Neural progenitor cell (in vitro differentiated cells): ENCODE measurements around the gene CAVIN4. TPM values are rescaled to one million over a fixed set of nuclear protein-coding genes. Genes with fewer than 3 reads are reported as not detected.

Source experiments
- DNase-seq: peaks from one replicate; pipeline ENCODE4 v3.0.0-alpha.2; 2016; ENCODE audit warnings: low spot score
- H2AFZ ChIP-seq: fragments of 200-600 bp; sonication (generic); replicated peaks from 2 replicates; pipeline ENCODE4 v1.6.1; 2016; ENCODE audit warnings: antibody characterized with exemption
- H3F3A ChIP-seq: fragments of 200-600 bp; sonication (generic); 2 replicates; pipeline ENCODE4 v1.6.1; 2016; ENCODE audit warnings: antibody characterized with exemption, low read depth
- H3K27ac ChIP-seq: fragments of 200-600 bp; sonication (generic); 2 replicates; pipeline ENCODE4 v1.5.1; 2016; ENCODE audit warnings: mild to moderate bottlenecking
- H3K27me3 ChIP-seq: fragments of 200-600 bp; sonication (generic); 2 replicates; pipeline ENCODE4 v1.6.1; 2016; ENCODE audit warnings: mild to moderate bottlenecking, moderate library complexity
- H3K36me3 ChIP-seq: fragments of 200-600 bp; sonication (generic); 2 replicates; pipeline ENCODE4 v1.5.1; 2016
- H3K4me1 ChIP-seq: fragments of 200-600 bp; sonication (generic); 2 replicates; pipeline ENCODE4 v1.6.1; 2016; ENCODE audit warnings: mixed run types
- H3K4me2 ChIP-seq: fragments of 200-600 bp; sonication (generic); 2 replicates; pipeline ENCODE4 v1.6.1; 2016
- H3K4me3 ChIP-seq: fragments of 200-600 bp; sonication (generic); 2 replicates; pipeline ENCODE4 v1.5.1; 2016
- H3K79me2 ChIP-seq: fragments of 200-600 bp; sonication (generic); 2 replicates; pipeline ENCODE4 v1.6.1; 2016; ENCODE audit warnings: low read depth
- H3K9ac ChIP-seq: fragments of 200-600 bp; sonication (generic); 2 replicates; pipeline ENCODE4 v1.6.1; 2016
- H3K9me3 ChIP-seq: fragments of 200-600 bp; sonication (generic); 2 replicates; pipeline ENCODE4 v1.5.1; 2016; ENCODE audit warnings: low read depth
- H4K20me1 ChIP-seq: fragments of 200-600 bp; sonication (generic); 2 replicates; pipeline ENCODE4 v1.6.1; 2016; ENCODE audit warnings: low read depth
- H3K27ac Mint-ChIP-seq: 3 replicates; pipeline ENCODE4 v1.8.0; 2021; ENCODE audit warnings: mixed read lengths
- H3K27me3 Mint-ChIP-seq: 2 replicates; pipeline ENCODE4 v1.8.0; 2022; ENCODE audit warnings: low read depth, mild to moderate bottlenecking, inconsistent platforms, moderate library complexity, mixed read lengths; ENCODE audit not compliant: insufficient read depth
- H3K36me3 Mint-ChIP-seq: 3 replicates; pipeline ENCODE4 v1.8.0; 2021; ENCODE audit warnings: mixed read lengths
- H3K4me1 Mint-ChIP-seq: 3 replicates; pipeline ENCODE4 v1.8.0; 2021; ENCODE audit warnings: mixed read lengths
- H3K4me3 Mint-ChIP-seq: 3 replicates; pipeline ENCODE4 v1.8.0; 2021; ENCODE audit warnings: mild to moderate bottlenecking, moderate library complexity, mixed read lengths
- H3K9me3 Mint-ChIP-seq: 3 replicates; pipeline ENCODE4 v1.8.0; 2020; ENCODE audit warnings: mixed read lengths
- EZH2 ChIP-seq: fragments of 200-600 bp; sonication (generic); IDR thresholded peaks from 2 replicates; pipeline ENCODE4 v1.6.1; 2017; ENCODE audit warnings: antibody characterized with exemption, mild to moderate bottlenecking, moderate library complexity
- EZH2phosphoT487 ChIP-seq: fragments of 200-600 bp; sonication (generic); IDR thresholded peaks from 2 replicates; pipeline ENCODE4 v1.6.1; 2017; ENCODE audit warnings: antibody characterized with exemption
- total RNA-seq: library from RNA; depleted of rRNA; stranded (reverse); fragments of >200 nt; gene quantifications from 2 replicates; pipeline ENCODE4 v1.2.3, GENCODE V29; 2015; ENCODE audit warnings: low replicate concordance
- TF ChIP-seq, protein P1 (sequence below): fragments of 200-600 bp; sonication (generic); IDR thresholded peaks from 2 replicates; pipeline ENCODE4 v1.5.1; 2017; ENCODE audit warnings: antibody characterized with exemption, mild to moderate bottlenecking

CAVIN4 gene
- total RNA-seq, 1 donor from 2014 or later: 8.8 TPM

DNA sequence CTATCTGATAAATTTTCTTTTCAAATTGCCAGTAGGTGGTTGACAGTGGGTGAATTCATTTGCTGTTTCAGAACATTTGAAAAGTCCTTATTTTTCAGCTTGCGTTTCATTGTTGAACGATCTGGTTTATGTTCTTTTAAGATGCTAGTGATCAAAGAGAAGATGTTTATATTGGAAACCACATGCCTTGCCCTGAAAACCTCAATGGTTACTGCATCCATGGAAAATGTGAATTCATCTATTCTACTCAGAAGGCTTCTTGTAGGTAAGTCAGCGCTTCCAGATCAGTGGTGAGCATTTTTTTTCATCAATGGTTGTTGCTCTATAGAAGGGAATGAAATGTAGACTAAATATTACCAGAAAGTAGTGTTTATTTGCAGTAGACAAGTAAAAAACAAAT, 16.6 kb upstream of the CAVIN4 start:
- Histone ChIP-seq H3K27ac (no peak overlapping the region), H3K4me1 (no peaks in the 10 kb centered on the region), H2AFZ (no peak overlapping the region), H3K4me3 (no peak overlapping the region), H4K20me1 (peaks cover 14% of the 10 kb centered on the region), H3K79me2 (peaks cover 80% of the 10 kb centered on the region), H3K4me2 (no peak overlapping the region), H3K27me3 (no peaks in the 10 kb centered on the region), H3K9me3 (no peaks in the 10 kb centered on the region), H3K9ac (no peak overlapping the region), H3F3A (peaks cover 10% of the 10 kb centered on the region), H3K36me3 (peaks cover 41% of the 10 kb centered on the region)
- no peak overlapping the region for H3K27ac Mint-ChIP-seq
- TF ChIP-seq EZH2 (no peak), EZH2phosphoT487 (no peak)
- TF ChIP-seq, protein P1, sequence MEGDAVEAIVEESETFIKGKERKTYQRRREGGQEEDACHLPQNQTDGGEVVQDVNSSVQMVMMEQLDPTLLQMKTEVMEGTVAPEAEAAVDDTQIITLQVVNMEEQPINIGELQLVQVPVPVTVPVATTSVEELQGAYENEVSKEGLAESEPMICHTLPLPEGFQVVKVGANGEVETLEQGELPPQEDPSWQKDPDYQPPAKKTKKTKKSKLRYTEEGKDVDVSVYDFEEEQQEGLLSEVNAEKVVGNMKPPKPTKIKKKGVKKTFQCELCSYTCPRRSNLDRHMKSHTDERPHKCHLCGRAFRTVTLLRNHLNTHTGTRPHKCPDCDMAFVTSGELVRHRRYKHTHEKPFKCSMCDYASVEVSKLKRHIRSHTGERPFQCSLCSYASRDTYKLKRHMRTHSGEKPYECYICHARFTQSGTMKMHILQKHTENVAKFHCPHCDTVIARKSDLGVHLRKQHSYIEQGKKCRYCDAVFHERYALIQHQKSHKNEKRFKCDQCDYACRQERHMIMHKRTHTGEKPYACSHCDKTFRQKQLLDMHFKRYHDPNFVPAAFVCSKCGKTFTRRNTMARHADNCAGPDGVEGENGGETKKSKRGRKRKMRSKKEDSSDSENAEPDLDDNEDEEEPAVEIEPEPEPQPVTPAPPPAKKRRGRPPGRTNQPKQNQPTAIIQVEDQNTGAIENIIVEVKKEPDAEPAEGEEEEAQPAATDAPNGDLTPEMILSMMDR: no peak
- no peak overlapping the region for H3K4me3 Mint-ChIP-seq
- H3K4me1 Mint-ChIP-seq: no peaks in the 10 kb centered on the region
- H3K36me3 Mint-ChIP-seq: peaks cover 27% of the 10 kb centered on the region
- no peaks in the 10 kb centered on the region for H3K9me3 Mint-ChIP-seq
- H3K27me3 Mint-ChIP-seq: no peaks in the 10 kb centered on the region
- no peak for DNase-seq

DNA sequence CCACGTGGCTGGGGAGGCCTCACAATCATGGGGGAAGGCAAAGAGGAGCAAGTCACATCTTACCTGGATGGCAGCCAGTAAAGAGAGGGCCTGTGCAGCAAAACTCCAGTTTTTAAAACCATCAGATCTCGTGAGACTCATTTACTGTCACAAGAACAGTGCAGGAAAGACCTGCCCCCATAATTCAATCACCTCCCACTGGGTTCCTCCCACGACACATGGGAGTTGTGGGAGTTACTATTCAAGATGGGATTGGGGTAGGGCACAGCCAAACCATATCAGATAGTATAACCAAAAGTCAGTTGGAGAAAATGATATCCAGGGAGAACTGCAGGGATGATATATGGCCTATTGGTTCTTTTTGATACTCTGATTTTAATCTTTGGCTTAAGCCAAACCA, 10.0 kb upstream of the CAVIN4 start:
- Mint-ChIP-seq H3K4me3 (no peak overlapping the region), H3K36me3 (peaks cover 24% of the 10 kb centered on the region), H3K27me3 (no peaks in the 10 kb centered on the region), H3K4me1 (no peaks in the 10 kb centered on the region), H3K27ac (no peak overlapping the region), H3K9me3 (no peaks in the 10 kb centered on the region)
- H3K36me3 ChIP-seq: peaks cover 42% of the 10 kb centered on the region
- peaks cover 14% of the 10 kb centered on the region for H3F3A ChIP-seq
- H3K27me3 ChIP-seq: no peaks in the 10 kb centered on the region
- no peak overlapping the region for H2AFZ ChIP-seq
- H3K79me2 ChIP-seq: peaks cover 71% of the 10 kb centered on the region
- no peak overlapping the region for H3K9ac ChIP-seq
- no peak for TF ChIP-seq EZH2phosphoT487
- no peaks in the 10 kb centered on the region for H3K9me3 ChIP-seq
- H3K4me2 ChIP-seq: no peak overlapping the region
- H3K27ac ChIP-seq: no peak overlapping the region
- H3K4me3 ChIP-seq: no peak overlapping the region
- peaks cover 13% of the 10 kb centered on the region for H3K4me1 ChIP-seq
- H4K20me1 ChIP-seq: peaks cover 28% of the 10 kb centered on the region
- DNase-seq: no peak

DNA sequence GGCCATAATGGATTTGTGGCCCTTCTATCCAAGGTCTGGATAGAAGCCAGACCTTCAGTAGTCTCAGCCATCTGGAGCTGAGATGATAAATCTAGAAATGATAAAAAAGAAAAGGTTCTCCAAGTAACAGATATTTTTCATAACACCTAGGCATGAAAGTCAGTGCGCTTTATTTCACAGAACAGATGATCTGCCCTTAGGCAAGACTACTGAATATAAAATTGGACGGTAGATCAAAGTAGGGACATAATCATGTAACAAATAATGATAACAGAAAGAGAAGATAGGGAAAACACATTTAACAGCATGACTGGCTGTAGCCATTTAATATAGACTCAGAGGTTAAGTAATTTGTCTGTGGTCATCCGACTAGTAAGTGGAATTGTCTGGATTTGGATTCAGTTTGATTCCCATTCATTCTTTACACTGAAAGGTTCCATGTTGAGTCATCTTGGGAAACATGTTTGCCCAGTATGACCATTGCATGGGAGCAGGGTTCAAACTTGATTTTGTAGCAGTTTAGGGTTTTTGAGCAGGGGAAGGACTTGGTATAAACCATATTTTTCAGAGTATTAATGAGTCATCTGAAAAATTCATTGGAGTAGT, 4.1 kb upstream of the CAVIN4 start:
- Histone ChIP-seq H3K27ac (no peak overlapping the region), H3K36me3 (peaks cover 41% of the 10 kb centered on the region), H3K9ac (no peak overlapping the region), H3K4me3 (no peak overlapping the region), H2AFZ (no peak overlapping the region), H3K4me1 (peaks cover 13% of the 10 kb centered on the region), H3F3A (no peaks in the 10 kb centered on the region), H3K9me3 (no peaks in the 10 kb centered on the region), H3K4me2 (no peak overlapping the region), H3K27me3 (no peaks in the 10 kb centered on the region), H4K20me1 (peaks cover 21% of the 10 kb centered on the region), H3K79me2 (peaks cover 30% of the 10 kb centered on the region)
- no peak overlapping the region for H3K4me3 Mint-ChIP-seq
- no peak overlapping the region for H3K27ac Mint-ChIP-seq
- peaks cover 37% of the 10 kb centered on the region for H3K36me3 Mint-ChIP-seq
- DNase-seq: no peak
- TF ChIP-seq, protein P1: no peak
- TF ChIP-seq EZH2 (no peak), EZH2phosphoT487 (no peak)
- no peaks in the 10 kb centered on the region for H3K4me1 Mint-ChIP-seq
- H3K27me3 Mint-ChIP-seq: no peaks in the 10 kb centered on the region
- no peaks in the 10 kb centered on the region for H3K9me3 Mint-ChIP-seq

DNA sequence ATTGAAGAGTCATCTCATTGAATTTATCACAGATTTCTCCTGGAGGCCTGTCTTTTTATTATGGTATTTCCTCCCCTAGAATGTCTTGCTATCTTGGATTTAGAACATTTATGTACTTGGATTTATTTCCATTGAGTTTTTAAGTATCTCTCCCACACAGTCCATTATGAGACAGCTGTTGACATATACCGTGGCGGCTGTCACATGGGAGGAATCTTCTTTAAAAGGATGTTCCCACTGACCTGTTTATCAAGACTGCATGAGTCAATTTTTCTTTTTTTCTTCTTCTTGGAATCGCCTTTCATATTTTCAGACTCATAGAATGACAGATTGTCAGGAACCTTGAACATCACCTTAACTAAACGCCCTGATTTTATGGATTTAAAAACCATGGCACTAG, 2.9 kb upstream of the CAVIN4 start:
- Histone ChIP-seq H3K4me3 (no peak overlapping the region), H3K9me3 (no peaks in the 10 kb centered on the region), H3K36me3 (peaks cover 38% of the 10 kb centered on the region), H4K20me1 (peaks cover 31% of the 10 kb centered on the region), H3K79me2 (peaks cover 23% of the 10 kb centered on the region), H3K27me3 (no peaks in the 10 kb centered on the region), H3K27ac (no peak overlapping the region), H3F3A (no peaks in the 10 kb centered on the region), H3K4me1 (peaks cover 13% of the 10 kb centered on the region), H2AFZ (no peak overlapping the region), H3K4me2 (no peak overlapping the region), H3K9ac (no peak overlapping the region)
- Mint-ChIP-seq H3K4me1 (no peaks in the 10 kb centered on the region), H3K36me3 (peaks cover 29% of the 10 kb centered on the region), H3K27ac (no peak overlapping the region), H3K9me3 (no peaks in the 10 kb centered on the region), H3K4me3 (no peak overlapping the region), H3K27me3 (no peaks in the 10 kb centered on the region)
- DNase-seq: no peak
- no peak for TF ChIP-seq EZH2
- TF ChIP-seq, protein P1: no peak
